Breast epithelium (tissue), 4 donors: ENCODE results near the gene APOA1. TPM values are rescaled to one million over a fixed set of nuclear protein-coding genes. Genes with fewer than 3 reads are reported as not detected.

Source experiments
- DNase-seq, 2 donors: peaks; one replicate each; pipeline ENCODE4 v3.0.0-alpha.2; 2019; ENCODE audit warnings: low spot score in 2 of 2
- H3K27ac ChIP-seq, 2 donors: fragments of 200-600 bp; sonication (generic) in 1 of 2; one replicate each; pipeline ENCODE4 v1.5.1; 2016 to 2019; ENCODE audit warnings: mild to moderate bottlenecking in 1 of 2
- H3K27me3 ChIP-seq, 2 donors: fragments of 200-600 bp; sonication (generic) in 1 of 2; one replicate each; pipeline versions ENCODE4 v1.5.1 to v1.6.0; 2017 to 2019; ENCODE audit warnings: control low read depth in 1 of 2, mild to moderate bottlenecking in 1 of 2
- H3K36me3 ChIP-seq: fragments of 200-600 bp; one replicate; pipeline ENCODE4 v1.5.1; 2019
- H3K4me1 ChIP-seq, 2 donors: fragments of 200-600 bp; sonication (generic); one replicate each; pipeline ENCODE4 v1.5.1; 2016 to 2019; ENCODE audit warnings: control low read depth in 1 of 2
- H3K4me3 ChIP-seq, 3 donors: fragments of 200-600 bp; sonication (generic); 1 replicate in 2 of 3; 2 replicates in 1 of 3; pipeline ENCODE4 v1.5.1; 2016 to 2019; ENCODE audit warnings: mild to moderate bottlenecking in 3 of 3, moderate library complexity in 2 of 3
- H3K9me3 ChIP-seq, 2 donors: fragments of 200-600 bp; sonication (generic) in 1 of 2; one replicate each; pipeline ENCODE4 v1.5.1; 2016 to 2019; ENCODE audit warnings: control low read depth in 1 of 2
- POLR2A ChIP-seq: fragments of 450-650 bp; IDR thresholded peaks from one replicate; pipeline ENCODE4 v1.6.1; 2016; ENCODE audit warnings: antibody characterized with exemption, mild to moderate bottlenecking, moderate library complexity
- POLR2AphosphoS5 ChIP-seq, 3 donors: sonication (generic); formaldehyde crosslinking; IDR thresholded peaks; one replicate each; pipeline ENCODE4 v1.6.1; 2017; ENCODE audit warnings: antibody characterized with exemption in 3 of 3
- intact Hi-C: fragments of 100-400 bp; cut with DNase I; formaldehyde crosslinking; loops from one replicate; pipeline ENCODE4 v1.15.1; 2023; ENCODE audit warnings: low total_unique reads
- total RNA-seq, 3 donors: library from RNA; depleted of rRNA; stranded (reverse); fragments of >200 nt; gene quantifications; one replicate each; pipeline ENCODE4 v1.1.0, GENCODE V29; 2016
- TF ChIP-seq, protein P1 (sequence below), 3 donors: fragments of 450-650 bp; IDR thresholded peaks; one replicate each; pipeline ENCODE4 v1.5.1; 2016 to 2017; ENCODE audit warnings: antibody characterized with exemption in 3 of 3, mild to moderate bottlenecking in 3 of 3, moderate library complexity in 3 of 3

The APOA1 gene
- total RNA-seq, 3 donors from 2014 or later: 0.33 to 1.5 (median 0.48) TPM

DNA sequence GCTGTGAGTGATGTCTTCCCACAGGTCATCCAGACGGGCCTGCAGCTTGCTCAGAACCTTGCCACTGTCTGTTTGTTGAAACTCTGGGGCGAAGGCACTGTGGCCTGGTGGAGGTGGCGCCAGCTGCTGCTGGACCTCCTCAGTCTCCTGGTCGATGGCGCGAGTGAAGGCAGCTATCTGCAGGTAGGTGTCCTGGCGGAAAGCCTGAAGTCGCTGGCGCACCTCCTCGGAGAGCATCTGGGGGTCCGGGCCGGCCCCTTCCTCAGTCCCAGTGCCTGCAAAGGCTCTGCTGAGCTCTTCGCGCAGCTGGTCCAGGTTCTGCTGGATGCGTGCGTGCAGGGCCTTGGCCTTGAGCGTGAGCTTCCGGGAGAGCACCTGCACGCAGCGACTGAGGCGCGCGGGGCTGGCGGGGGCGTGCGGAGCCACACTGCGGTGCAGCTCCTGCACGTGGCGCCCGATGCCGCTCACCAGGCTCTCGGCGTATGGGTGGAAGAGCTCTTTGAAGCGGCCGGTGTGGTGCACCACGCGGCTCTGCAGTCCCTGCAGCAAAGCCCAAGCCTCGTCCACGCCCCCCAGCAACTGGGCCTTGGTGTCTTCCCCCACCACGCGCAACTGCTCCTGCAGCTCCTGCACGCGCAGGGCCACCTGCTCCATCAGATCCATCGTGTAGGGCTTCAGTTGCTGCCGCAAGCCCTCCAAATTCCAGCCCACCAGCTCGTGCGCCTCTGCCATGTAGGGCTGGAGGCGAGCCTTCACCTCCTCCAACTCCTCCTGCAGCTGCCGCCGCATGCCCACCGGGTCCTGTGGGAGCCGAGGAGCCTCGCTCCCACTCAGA, 47.0 kb downstream of the APOA1 start:
- no peaks in the 10 kb centered on the region for H3K36me3 ChIP-seq
- H3K4me3 ChIP-seq: no peak overlapping the region
- H3K27ac ChIP-seq: no peak overlapping the region
- no peak for DNase-seq
- no peaks in the 10 kb centered on the region for H3K9me3 ChIP-seq
- intact Hi-C loops: no loop called here
- H3K4me1 ChIP-seq: peaks cover 0 to 9% of the 10 kb centered on the region in 2 donors
- TF ChIP-seq, protein P1, sequence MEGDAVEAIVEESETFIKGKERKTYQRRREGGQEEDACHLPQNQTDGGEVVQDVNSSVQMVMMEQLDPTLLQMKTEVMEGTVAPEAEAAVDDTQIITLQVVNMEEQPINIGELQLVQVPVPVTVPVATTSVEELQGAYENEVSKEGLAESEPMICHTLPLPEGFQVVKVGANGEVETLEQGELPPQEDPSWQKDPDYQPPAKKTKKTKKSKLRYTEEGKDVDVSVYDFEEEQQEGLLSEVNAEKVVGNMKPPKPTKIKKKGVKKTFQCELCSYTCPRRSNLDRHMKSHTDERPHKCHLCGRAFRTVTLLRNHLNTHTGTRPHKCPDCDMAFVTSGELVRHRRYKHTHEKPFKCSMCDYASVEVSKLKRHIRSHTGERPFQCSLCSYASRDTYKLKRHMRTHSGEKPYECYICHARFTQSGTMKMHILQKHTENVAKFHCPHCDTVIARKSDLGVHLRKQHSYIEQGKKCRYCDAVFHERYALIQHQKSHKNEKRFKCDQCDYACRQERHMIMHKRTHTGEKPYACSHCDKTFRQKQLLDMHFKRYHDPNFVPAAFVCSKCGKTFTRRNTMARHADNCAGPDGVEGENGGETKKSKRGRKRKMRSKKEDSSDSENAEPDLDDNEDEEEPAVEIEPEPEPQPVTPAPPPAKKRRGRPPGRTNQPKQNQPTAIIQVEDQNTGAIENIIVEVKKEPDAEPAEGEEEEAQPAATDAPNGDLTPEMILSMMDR (IDR thresholded peaks at IDR 0.05): no peak
- TF ChIP-seq POLR2AphosphoS5 (IDR thresholded peaks at IDR 0.05) (no peak), POLR2A (no peak)
- peaks cover 0 to 4% of the 10 kb centered on the region in 2 donors for H3K27me3 ChIP-seq

DNA sequence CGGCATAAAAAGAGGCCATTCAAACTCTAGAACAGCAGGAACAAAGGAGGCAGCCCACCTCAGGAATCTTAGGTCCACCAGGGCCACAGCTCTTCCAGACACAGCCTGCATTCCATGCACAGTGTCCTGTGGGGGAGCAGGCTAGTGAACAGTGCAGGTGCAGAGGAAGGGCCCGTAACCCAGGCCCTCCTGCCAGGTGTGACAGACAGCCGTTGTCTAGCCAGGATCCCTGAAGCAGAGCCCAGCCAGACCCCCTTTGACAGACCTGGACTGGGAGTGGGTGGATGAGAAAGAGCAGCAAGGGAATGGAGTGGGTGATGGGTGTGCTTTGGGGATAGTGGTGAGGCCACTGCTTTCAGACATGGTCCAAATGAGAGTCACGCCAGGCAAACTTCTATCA, 48.4 kb downstream of the APOA1 start:
- DNase-seq: no peak
- Histone ChIP-seq H3K4me3 (peak overlapping the region in 1 of 3 donors; percentile 84), H3K27ac (no peak overlapping the region), H3K4me1 (peaks cover 0 to 9% of the 10 kb centered on the region in 2 donors), H3K27me3 (peaks cover 0 to 4% of the 10 kb centered on the region in 2 donors), H3K36me3 (no peaks in the 10 kb centered on the region), H3K9me3 (no peaks in the 10 kb centered on the region)
- intact Hi-C loops: no loop called here
- TF ChIP-seq POLR2AphosphoS5 (IDR thresholded peaks at IDR 0.05) (no peak), POLR2A (no peak)
- TF ChIP-seq, protein P1 (IDR thresholded peaks at IDR 0.05): no peak

DNA sequence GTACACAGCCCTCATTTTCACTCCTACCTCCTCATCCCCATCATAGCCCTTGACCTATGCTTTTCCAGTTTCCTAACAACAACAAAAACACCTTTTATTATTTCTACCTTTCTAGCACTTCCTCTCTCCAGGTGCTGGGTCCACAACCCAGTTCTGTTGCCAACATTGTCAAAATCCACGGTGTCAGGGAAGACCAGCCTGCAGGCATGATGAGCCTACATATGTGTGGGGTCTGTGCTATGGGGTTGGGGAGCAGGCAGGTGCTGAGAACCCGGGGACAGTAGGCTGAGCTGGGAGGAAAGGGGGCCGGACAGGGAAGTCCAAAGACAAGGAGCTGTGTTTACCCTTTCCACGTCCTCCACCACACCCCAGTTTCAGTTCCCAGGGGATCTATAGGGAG, 48.9 kb downstream of the APOA1 start:
- Histone ChIP-seq H3K27ac (peak overlapping the region; percentile 82 to 88), H3K4me1 (peaks cover 0 to 9% of the 10 kb centered on the region in 2 donors), H3K4me3 (peak overlapping the region; percentile 84 to 98 (median 86)), H3K9me3 (no peaks in the 10 kb centered on the region), H3K27me3 (peaks cover 0 to 4% of the 10 kb centered on the region in 2 donors), H3K36me3 (no peaks in the 10 kb centered on the region)
- intact Hi-C loops: no loop called here
- DNase-seq: no peak
- TF ChIP-seq POLR2A: no peak

- intact Hi-C loops: no loop called here
- Histone ChIP-seq H3K27me3 (peaks cover 0 to 4% of the 10 kb centered on the region in 2 donors), H3K9me3 (no peaks in the 10 kb centered on the region), H3K27ac (peak within 1 kb of the TSS; percentile 82 to 88), H3K4me3 (peak within 1 kb of the TSS; percentile 84 to 98 (median 86)), H3K4me1 (peaks cover 0 to 9% of the 10 kb centered on the region in 2 donors), H3K36me3 (no peaks in the 10 kb centered on the region)
- peak; percentile 67 to 81 for DNase-seq
- peak; percentile 65 for TF ChIP-seq POLR2A
- peak; percentile 16 to 71 (median 55) for TF ChIP-seq POLR2AphosphoS5 (IDR thresholded peaks at IDR 0.05)
- TF ChIP-seq, protein P1 (IDR thresholded peaks at IDR 0.05): peak in 2 of 3 donors; percentile 30 to 34
Observed at GRCh38 chr11:116787786-116788486, 49.5 kb downstream of the APOA1 start, which contains the start of gene ZPR1. Gene ZPR1, minus strand, starts transcription at chr11:116788023. Its CDS starts 33 bp downstream, at chr11:116787990.

DNA sequence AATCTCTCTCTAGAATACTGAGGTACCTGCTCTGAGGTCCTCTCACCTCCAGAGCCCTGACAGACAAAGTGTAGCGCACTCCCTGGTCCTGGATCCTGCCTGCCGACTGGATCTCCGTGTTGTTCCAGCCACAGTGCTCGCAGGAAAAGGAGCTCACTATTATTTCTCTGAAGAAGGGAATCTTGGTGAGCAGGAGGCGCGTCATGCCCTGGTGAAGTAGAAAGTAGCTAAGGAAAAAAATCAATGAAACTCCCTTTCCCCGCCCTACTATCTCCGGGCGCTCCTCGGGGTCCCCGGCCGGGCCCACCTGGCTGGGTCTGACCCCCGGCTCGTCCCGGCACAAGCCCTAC, 50.0 kb downstream of the APOA1 start:
- Histone ChIP-seq H3K9me3 (no peaks in the 10 kb centered on the region), H3K27ac (peak overlapping the region; percentile 82 to 88), H3K4me3 (peak overlapping the region; percentile 84 to 98 (median 86)), H3K4me1 (peaks cover 0 to 9% of the 10 kb centered on the region in 2 donors), H3K36me3 (no peaks in the 10 kb centered on the region), H3K27me3 (peaks cover 0 to 4% of the 10 kb centered on the region in 2 donors)
- no peak for DNase-seq
- intact Hi-C loops: no loop called here
- no peak for TF ChIP-seq POLR2A
- TF ChIP-seq POLR2AphosphoS5 (IDR thresholded peaks at IDR 0.05): no peak
- TF ChIP-seq, protein P1 (IDR thresholded peaks at IDR 0.05): no peak
